ENCODE data around the gene GCFC2.

- TF ChIP-seq CTCF (IDR thresholded peaks at IDR 0.05) (no peak), EP300 (IDR thresholded peaks at IDR 0.05) (no peak)
These were observed 77.9 kb downstream of the GCFC2 start for GRCh38 chr2:75632813-75633212.

All from suprapubic skin (tissue), 3 donors.